GM12878 (cell line): ENCODE measurements around the gene SYNGR1. TPM values are rescaled to one million over a fixed set of nuclear protein-coding genes. Genes with fewer than 3 reads are reported as not detected.

ENCODE experiments used
- ATAC-seq: fragments of 200-7000 bp; cut with Tn5 transposase; 3 replicates; pipeline ENCODE4 v1.9.1; 2020; ENCODE audit warnings: mild to moderate bottlenecking, moderate library complexity
- BruUV-seq: library from RNA; stranded (reverse); fragments of 400-500 nt; replicated peaks from 2 replicates; lab custom pipeline; 2021; lab: Mats Ljungman, UMichigan
- CTCF ChIA-PET: fragments of 300-600 bp; sonication (Branson Sonifier 250); formaldehyde crosslinking; extraction: SDS; loops from one replicate; lab custom pipeline; 2021; ENCODE audit warnings: inconsistent platforms; lab: Yijun Ruan, JAX
- POLR2A ChIA-PET: fragments of 350-600 bp; formaldehyde crosslinking; extraction: SDS; loops from one replicate; lab custom pipeline; 2021; ENCODE audit warnings: inconsistent platforms; lab: Charles Lee
- RAD21 ChIA-PET: fragments of 300-600 bp; sonication (Branson Sonifier 250); formaldehyde crosslinking; loops from one replicate; lab custom pipeline; 2023; ENCODE audit warnings: antibody characterized with exemption; ENCODE audit not compliant: unreplicated experiment; lab: Charles Lee
- SMC1A ChIA-PET: fragments of 300-600 bp; sonication (Branson Sonifier 250); formaldehyde crosslinking; loops from one replicate; lab custom pipeline; 2023; ENCODE audit not compliant: unreplicated experiment, uncharacterized antibody; lab: Charles Lee
- DNase-seq: peaks from one replicate; pipeline ENCODE4 v3.0.0-alpha.2; 2011; ENCODE audit warnings: low read depth, low spot score
- FAIRE-seq: peaks from 3 replicates; lab custom pipeline; 2011; peaks lifted over from hg19 to GRCh38; lab: Jason Lieb, UNC
- H2AFZ ChIP-seq: 2 replicates; pipeline ENCODE4 v1.6.0; 2011; ENCODE audit warnings: low read depth, low read length, control low read depth; ENCODE audit not compliant: control insufficient read depth
- H3K27ac ChIP-seq: 2 replicates; pipeline ENCODE4 v1.5.1; 2011; ENCODE audit warnings: control low read depth; ENCODE audit not compliant: control insufficient read depth, insufficient read depth
- H3K27me3 ChIP-seq, 2 experiments: replicated peaks in 1 of 2; 2 replicates each; pipeline versions ENCODE4 v1.6.0 to v1.6.1; 2011; ENCODE audit warnings: low read length in 1 of 2; ENCODE audit not compliant: control insufficient read depth in 2 of 2, insufficient read depth in 2 of 2
- H3K36me3 ChIP-seq, 2 experiments: 2 replicates each; pipeline ENCODE4 v1.5.1; 2011; ENCODE audit warnings: low read length in 1 of 2; ENCODE audit not compliant: control insufficient read depth in 2 of 2, insufficient read depth in 2 of 2
- H3K4me1 ChIP-seq: 2 replicates; pipeline ENCODE4 v1.6.1; 2011; ENCODE audit warnings: mild to moderate bottlenecking, low read length, moderate library complexity, mixed read lengths; ENCODE audit not compliant: control insufficient read depth, insufficient read depth
- H3K4me2 ChIP-seq: 2 replicates; pipeline ENCODE4 v1.6.0; 2011; ENCODE audit warnings: control low read depth; ENCODE audit not compliant: control insufficient read depth, insufficient read depth
- H3K4me3 ChIP-seq: fragments of 200-600 bp; sonication (generic); 2 replicates; pipeline ENCODE4 v1.5.1; 2016
- H3K79me2 ChIP-seq: 2 replicates; pipeline ENCODE4 v1.6.0; 2011; ENCODE audit warnings: low read length; ENCODE audit not compliant: control insufficient read depth, insufficient read depth
- H3K9ac ChIP-seq: 2 replicates; pipeline ENCODE4 v1.8.0; 2011; ENCODE audit warnings: low read length, control low read depth, mixed read lengths; ENCODE audit not compliant: control insufficient read depth, insufficient read depth
- H3K9me3 ChIP-seq: replicated peaks from 3 replicates; pipeline ENCODE4 v1.5.1; 2011; ENCODE audit warnings: mild to moderate bottlenecking, low read length; ENCODE audit not compliant: control insufficient read depth, insufficient read depth
- H4K20me1 ChIP-seq: 2 replicates; pipeline ENCODE4 v1.6.0; 2011; ENCODE audit not compliant: control insufficient read depth, insufficient read depth
- ATF3 ChIP-seq: IDR thresholded peaks from 2 replicates; pipeline ENCODE4 v1.6.1; 2011; ENCODE audit warnings: low read depth, mild to moderate bottlenecking, low read length, moderate library complexity, borderline replicate concordance; ENCODE audit errors: extremely low read depth
- BMI1 ChIP-seq: fragments of 450-650 bp; IDR thresholded peaks from 2 replicates; pipeline ENCODE4 v1.6.1; 2016; ENCODE audit warnings: mild to moderate bottlenecking, moderate library complexity, borderline replicate concordance
- EED ChIP-seq: sonication (generic); IDR thresholded peaks from 2 replicates; pipeline ENCODE4 v1.6.1; 2016; ENCODE audit warnings: antibody characterized with exemption, low read depth
- KDM1A ChIP-seq: fragments of 200-600 bp; sonication (generic); IDR thresholded peaks from 2 replicates; pipeline ENCODE4 v1.6.1; 2016; ENCODE audit warnings: borderline replicate concordance
- MYC ChIP-seq: IDR thresholded peaks from 2 replicates; pipeline ENCODE4 v1.6.1; 2011; ENCODE audit warnings: mild to moderate bottlenecking, low read length, moderate library complexity, inconsistent platforms; ENCODE audit not compliant: insufficient read depth, insufficient replicate concordance, insufficient read length, severe bottlenecking
- NKRF ChIP-seq: fragments of 450-650 bp; conservative IDR thresholded peaks from 2 replicates; pipeline ENCODE4 v1.6.1; 2017; ENCODE audit warnings: mild to moderate bottlenecking, moderate library complexity
- POLR2A ChIP-seq: IDR thresholded peaks from 2 replicates; pipeline ENCODE4 v1.6.1; 2011; ENCODE audit warnings: low read depth, mild to moderate bottlenecking, low read length
- RAD51 ChIP-seq: fragments of 450-650 bp; IDR thresholded peaks from 2 replicates; pipeline ENCODE4 v1.6.1; 2016; ENCODE audit warnings: moderate library complexity, mild to moderate bottlenecking, inconsistent platforms
- SMARCA5 ChIP-seq: fragments of 450-650 bp; IDR thresholded peaks from 2 replicates; pipeline ENCODE4 v1.6.1; 2017; ENCODE audit warnings: mild to moderate bottlenecking
- SUPT20H ChIP-seq: IDR thresholded peaks from 2 replicates; pipeline ENCODE4 v1.6.1; 2011; ENCODE audit warnings: low read depth, mild to moderate bottlenecking, low read length, moderate library complexity, borderline replicate concordance; ENCODE audit not compliant: control insufficient read depth
- SUZ12 ChIP-seq: fragments of 200-600 bp; sonication (generic); IDR thresholded peaks from one replicate; pipeline ENCODE4 v1.6.1; 2018; ENCODE audit warnings: antibody characterized with exemption, mild to moderate bottlenecking; ENCODE audit not compliant: unreplicated experiment
- TARDBP ChIP-seq: IDR thresholded peaks from 2 replicates; pipeline ENCODE4 v1.6.1; 2016; ENCODE audit warnings: borderline replicate concordance
- USF1 ChIP-seq: IDR thresholded peaks from 2 replicates; pipeline ENCODE4 v1.6.1; 2011; ENCODE audit warnings: borderline replicate concordance, low read depth, mild to moderate bottlenecking, moderate library complexity, mixed read lengths, low read length; ENCODE audit not compliant: insufficient read depth; ENCODE audit errors: extremely low read length
- YBX1 ChIP-seq: fragments of 450-650 bp; IDR thresholded peaks from 2 replicates; pipeline ENCODE4 v1.6.1; 2016; ENCODE audit warnings: antibody characterized with exemption
- ZNF274 ChIP-seq: IDR thresholded peaks from one replicate; pipeline ENCODE4 v1.8.0; 2011; ENCODE audit not compliant: insufficient read length, insufficient read depth
- WGBS: methylation state at CpG from one replicate; pipeline ENCODE4 v1.1.6; 2016; ENCODE audit warnings: low lambda C conversion rate; ENCODE audit not compliant: insufficient replicate concordance, insufficient coverage; ENCODE audit errors: missing lambda C conversion rate; 5-methylcytosine and 5-hydroxymethylcytosine counted together
- in situ Hi-C: fragments of 300-500 bp; cut with MboI; formaldehyde crosslinking; loops from 9 replicates; pipeline ENCODE4 v1.14.3; 2018; ENCODE audit warnings: mixed read lengths
- intact Hi-C: fragments of 100-400 bp; cut with micrococcal nuclease; formaldehyde crosslinking; loops from one replicate; pipeline ENCODE4 v1.14.2; 2022; ENCODE audit not compliant: unreplicated experiment
- polyA plus RNA-seq, 11 experiments: library from polyadenylated mRNA; depleted of rRNA in 4 of 11; unstranded in 6 of 11; stranded (reverse) in 5 of 11; fragments of >200 nt; fragmentation: Nextera tagmentation in 4 of 11; fragmentation: Illumina TruSeq in 1 of 11; extraction: Ambion mirVana in 4 of 11; extraction: Trizol in 1 of 11; gene quantifications; 1 replicate in 1 of 11; 2 replicates in 10 of 11; pipeline versions ENCODE4 v1.2.1 to v1.2.3, GENCODE V29; 2011 to 2016; ENCODE audit warnings: inconsistent platforms in 2 of 11, missing spikeins in 2 of 11, low read depth in 1 of 11
- total RNA-seq, 4 experiments: library from RNA; depleted of rRNA in 3 of 4; stranded (reverse); fragments of >200 nt in 3 of 4; fragmentation: Illumina TruSeq in 1 of 4; extraction: Trizol in 1 of 4; gene quantifications; 2 replicates each; pipeline versions ENCODE4 v1.2.1 to v1.2.3, GENCODE V29; 2013 to 2021
- TF ChIP-seq, protein P1 (sequence below): fragments of 450-650 bp; formaldehyde crosslinking; IDR thresholded peaks from 2 replicates; pipeline ENCODE4 v1.4.0; 2020; ENCODE audit warnings: mild to moderate bottlenecking, moderate library complexity

Gene SYNGR1
- total and polyA plus RNA-seq, 10 of the 15 experiments (the other 5 are each of a cell fraction or from before 2014, with no cell fraction given), result 0.87 to 9.2 (median 3.5) TPM

GRCh38 chr22:39316440-39317083, 33.2 kb upstream of the SYNGR1 start:
- FAIRE-seq, result no peak
- peak; percentile 45 for DNase-seq
- 50% methylated on average over 17 of the region's 17 CpGs for WGBS
- RAD21 ChIA-PET, result interaction anchor here (0.6 to 7.0 kb wide), 17 partner anchors 11 to 547 kb away, joined by 3 to 76 read pairs (median 5); partner anchors contain the start of genes ATF4, CBX6 and CBX7
- peaks cover 29% of the 10 kb centered on the region for H3K4me1 ChIP-seq
- intact Hi-C loops (loop anchor here (5.0 to 10.0 kb wide), 3 partner anchors 164 to 552 kb away; partner anchors contain the start of genes CBX6 and CBX7), in situ Hi-C loops (no loop called here)
- CTCF ChIA-PET, result interaction anchor here (0.6 to 6.9 kb wide), 41 partner anchors 9 to 550 kb away, joined by 3 to 99 read pairs (median 4); partner anchors contain the start of genes APOBEC3C and ATF4
- no peak overlapping the region for H2AFZ ChIP-seq
- H3K9me3 ChIP-seq, result no peaks in the 10 kb centered on the region
- peaks cover 57% of the 10 kb centered on the region for H3K79me2 ChIP-seq
- BruUV-seq, result no TSS peak
- no peaks in the 10 kb centered on the region for H3K27me3 ChIP-seq
- H4K20me1 ChIP-seq, result peaks cover 29% of the 10 kb centered on the region
- SMC1A ChIA-PET, result interaction anchor here (0.8 to 5.7 kb wide), 10 partner anchors 12 to 348 kb away, joined by 3 to 70 read pairs (median 4); no protein-coding TSS in a partner anchor
- ATAC-seq, result peak; percentile 60
- peak overlapping the region; percentile 65 for H3K4me2 ChIP-seq
- POLR2A ChIA-PET, result interaction anchor here (0.7 to 2.3 kb wide), 6 partner anchors 13 to 213 kb away, joined by 3 to 12 read pairs (median 4); no protein-coding TSS in a partner anchor
- H3K4me3 ChIP-seq, result peak overlapping the region; percentile 85
- H3K9ac ChIP-seq, result peak overlapping the region; percentile 96
- H3K36me3 ChIP-seq, result peaks cover 51 to 52% of the 10 kb centered on the region in 2 experiments
- 0 out of 2 replicates have a peak overlapping the region, but pooled peaks have one; percentile 89 for H3K27ac ChIP-seq
- TF ChIP-seq EED, result no peak
- TF ChIP-seq SMARCA5, result peak; percentile 77; the same call in 1 of the 2 replicates
- TF ChIP-seq KDM1A, result no peak
- TF ChIP-seq SUPT20H, result no peak
- no peak for TF ChIP-seq MYC
- TF ChIP-seq POLR2A, result peak; percentile 63; the same call in 1 of the 2 replicates
- no peak for TF ChIP-seq USF1
- no peak for TF ChIP-seq NKRF
- TF ChIP-seq SUZ12, result no peak
- TF ChIP-seq RAD51, result no peak
- no peak for TF ChIP-seq YBX1
- TF ChIP-seq, protein P1, sequence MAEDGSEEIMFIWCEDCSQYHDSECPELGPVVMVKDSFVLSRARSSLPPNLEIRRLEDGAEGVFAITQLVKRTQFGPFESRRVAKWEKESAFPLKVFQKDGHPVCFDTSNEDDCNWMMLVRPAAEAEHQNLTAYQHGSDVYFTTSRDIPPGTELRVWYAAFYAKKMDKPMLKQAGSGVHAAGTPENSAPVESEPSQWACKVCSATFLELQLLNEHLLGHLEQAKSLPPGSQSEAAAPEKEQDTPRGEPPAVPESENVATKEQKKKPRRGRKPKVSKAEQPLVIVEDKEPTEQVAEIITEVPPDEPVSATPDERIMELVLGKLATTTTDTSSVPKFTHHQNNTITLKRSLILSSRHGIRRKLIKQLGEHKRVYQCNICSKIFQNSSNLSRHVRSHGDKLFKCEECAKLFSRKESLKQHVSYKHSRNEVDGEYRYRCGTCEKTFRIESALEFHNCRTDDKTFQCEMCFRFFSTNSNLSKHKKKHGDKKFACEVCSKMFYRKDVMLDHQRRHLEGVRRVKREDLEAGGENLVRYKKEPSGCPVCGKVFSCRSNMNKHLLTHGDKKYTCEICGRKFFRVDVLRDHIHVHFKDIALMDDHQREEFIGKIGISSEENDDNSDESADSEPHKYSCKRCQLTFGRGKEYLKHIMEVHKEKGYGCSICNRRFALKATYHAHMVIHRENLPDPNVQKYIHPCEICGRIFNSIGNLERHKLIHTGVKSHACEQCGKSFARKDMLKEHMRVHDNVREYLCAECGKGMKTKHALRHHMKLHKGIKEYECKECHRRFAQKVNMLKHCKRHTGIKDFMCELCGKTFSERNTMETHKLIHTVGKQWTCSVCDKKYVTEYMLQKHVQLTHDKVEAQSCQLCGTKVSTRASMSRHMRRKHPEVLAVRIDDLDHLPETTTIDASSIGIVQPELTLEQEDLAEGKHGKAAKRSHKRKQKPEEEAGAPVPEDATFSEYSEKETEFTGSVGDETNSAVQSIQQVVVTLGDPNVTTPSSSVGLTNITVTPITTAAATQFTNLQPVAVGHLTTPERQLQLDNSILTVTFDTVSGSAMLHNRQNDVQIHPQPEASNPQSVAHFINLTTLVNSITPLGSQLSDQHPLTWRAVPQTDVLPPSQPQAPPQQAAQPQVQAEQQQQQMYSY, result no peak
- no peak for TF ChIP-seq ATF3
- no peak for TF ChIP-seq BMI1
- TF ChIP-seq ZNF274, result no peak
- TF ChIP-seq TARDBP, result no peak
